HepG2 (cell line): ENCODE measurements around the gene MSMP. TPM values are rescaled to one million over a fixed set of nuclear protein-coding genes. Genes with fewer than 3 reads are reported as not detected.

Source experiments
- ATAC-seq: fragments of 200-7000 bp; cut with Tn5 transposase; 3 replicates; pipeline ENCODE4 v1.9.1; 2020; ENCODE audit warnings: mild to moderate bottlenecking, moderate library complexity
- BruUV-seq: library from RNA; stranded (reverse); fragments of 400-500 nt; replicated peaks from 2 replicates; lab custom pipeline; 2021; lab: Mats Ljungman, UMichigan
- CTCF ChIA-PET: fragments of 300-600 bp; formaldehyde crosslinking; extraction: SDS; loops from one replicate; lab custom pipeline; 2021; ENCODE audit warnings: low total read pairs, inconsistent platforms, low intra/inter-chr PET ratio; lab: Yijun Ruan, JAX
- POLR2A ChIA-PET: fragments of 350-600 bp; sonication (Branson Sonifier 250); formaldehyde crosslinking; loops from one replicate; lab custom pipeline; 2020; ENCODE audit warnings: antibody characterized with exemption, inconsistent platforms; lab: Yijun Ruan, JAX
- DNase-seq: peaks from one replicate; pipeline ENCODE4 v3.0.0-alpha.2; 2015; ENCODE audit warnings: low spot score
- FAIRE-seq: peaks from 3 replicates; lab custom pipeline; 2011; peaks lifted over from hg19 to GRCh38; lab: Jason Lieb, UNC
- H2AFZ ChIP-seq: one replicate; pipeline ENCODE4 v1.6.1; 2011; ENCODE audit warnings: low read length, inconsistent platforms
- H3K27ac ChIP-seq: fragments of 300-600 bp; 3 replicates; pipeline ENCODE4 v1.8.0; 2011; ENCODE audit warnings: mixed run types, mild to moderate bottlenecking, mixed read lengths, low read length, inconsistent platforms; ENCODE audit not compliant: insufficient read depth; ENCODE audit errors: extremely low read length
- H3K27me3 ChIP-seq, 2 experiments: fragments of 200-600 bp in 1 of 2; 2 replicates in 1 of 2; 3 replicates in 1 of 2; pipeline versions ENCODE4 v1.6.0 to v1.8.0; 2011; ENCODE audit warnings: low read length in 2 of 2, mild to moderate bottlenecking in 2 of 2, moderate library complexity in 2 of 2, inconsistent platforms in 1 of 2; ENCODE audit not compliant: insufficient read depth in 2 of 2, control insufficient read depth in 1 of 2
- H3K36me3 ChIP-seq, 2 experiments: fragments of 200-600 bp in 1 of 2; replicated peaks in 1 of 2; 2 replicates in 1 of 2; 3 replicates in 1 of 2; pipeline versions ENCODE4 v1.5.1 to v1.8.0; 2011; ENCODE audit warnings: low read length in 2 of 2, inconsistent platforms in 1 of 2; ENCODE audit not compliant: insufficient read depth in 2 of 2, control insufficient read depth in 1 of 2
- H3K4me1 ChIP-seq: 2 replicates; pipeline ENCODE4 v1.5.1; 2012; ENCODE audit warnings: low read length, inconsistent platforms; ENCODE audit not compliant: insufficient read depth
- H3K4me2 ChIP-seq: 2 replicates; pipeline ENCODE4 v1.6.0; 2011; ENCODE audit warnings: low read depth, low read length, inconsistent platforms
- H3K4me3 ChIP-seq, 3 experiments: fragments of 200-600 bp in 1 of 3; sonication (generic), shearing (Covaris generic) in 1 of 3; replicated peaks in 1 of 3; 2 replicates each; pipeline ENCODE4 v1.5.1; 2011 to 2016; ENCODE audit warnings: low read length in 3 of 3, inconsistent platforms in 2 of 3, low read depth in 2 of 3, mild to moderate bottlenecking in 2 of 3, control low read depth in 1 of 3, mixed read lengths in 1 of 3; ENCODE audit not compliant: insufficient read depth in 1 of 3
- H3K79me2 ChIP-seq: one replicate; pipeline ENCODE4 v1.6.1; 2011; ENCODE audit warnings: low read length, inconsistent platforms; ENCODE audit not compliant: insufficient read depth
- H3K9ac ChIP-seq: 2 replicates; pipeline ENCODE4 v1.6.0; 2011; ENCODE audit warnings: mild to moderate bottlenecking, low read depth, low read length, inconsistent platforms; ENCODE audit not compliant: insufficient read depth
- H3K9me3 ChIP-seq: 2 replicates; pipeline ENCODE4 v1.5.1; 2012; ENCODE audit warnings: mild to moderate bottlenecking, low read length
- H4K20me1 ChIP-seq: 2 replicates; pipeline ENCODE4 v1.6.0; 2011; ENCODE audit warnings: inconsistent platforms, mild to moderate bottlenecking, low read length, moderate library complexity; ENCODE audit not compliant: insufficient read depth
- CEBPB ChIP-seq: IDR thresholded peaks from 2 replicates; pipeline ENCODE4 v1.6.1; 2011; ENCODE audit warnings: low read depth, low read length, improper control_type of control experiment, borderline replicate concordance
- CEBPG ChIP-seq: IDR thresholded peaks from 2 replicates; pipeline ENCODE4 v1.6.1; 2016
- FOSL2 ChIP-seq: sonication (generic); formaldehyde crosslinking; IDR thresholded peaks from 2 replicates; pipeline ENCODE4 v1.4.0; 2020; ENCODE audit warnings: missing genetic modification reagents
- HOXD1 ChIP-seq: sonication (generic); formaldehyde crosslinking; IDR thresholded peaks from 2 replicates; pipeline ENCODE4 v1.5.0; 2020; ENCODE audit warnings: missing genetic modification reagents
- MXI1 ChIP-seq: IDR thresholded peaks from 3 replicates; pipeline ENCODE4 v1.6.1; 2012; ENCODE audit warnings: low read depth, low read length, inconsistent platforms, borderline replicate concordance
- REPIN1 ChIP-seq: sonication (generic); formaldehyde crosslinking; IDR thresholded peaks from 2 replicates; pipeline ENCODE4 v1.8.0; 2022; ENCODE audit warnings: missing genetic modification reagents, low read depth, mild to moderate bottlenecking, borderline replicate concordance
- SAP130 ChIP-seq: IDR thresholded peaks from 2 replicates; pipeline ENCODE4 v1.6.1; 2016; ENCODE audit warnings: low read depth
- SOX5 ChIP-seq: IDR thresholded peaks from 2 replicates; pipeline ENCODE4 v1.6.1; 2016; ENCODE audit warnings: borderline replicate concordance
- TBX2 ChIP-seq: sonication (generic); formaldehyde crosslinking; IDR thresholded peaks from 2 replicates; pipeline ENCODE4 v1.5.0; 2020; ENCODE audit warnings: missing genetic modification reagents, mild to moderate bottlenecking, borderline replicate concordance
- TBX3 ChIP-seq: fragments of 450-650 bp; IDR thresholded peaks from 2 replicates; pipeline ENCODE4 v1.6.1; 2017; ENCODE audit warnings: antibody characterized with exemption, mild to moderate bottlenecking, inconsistent platforms, borderline replicate concordance
- ZFP36L2 ChIP-seq: sonication (generic); formaldehyde crosslinking; IDR thresholded peaks from 2 replicates; pipeline ENCODE4 v1.4.0; 2020; ENCODE audit warnings: missing genetic modification reagents
- ZNF34 ChIP-seq: sonication (generic); formaldehyde crosslinking; IDR thresholded peaks from 2 replicates; pipeline ENCODE4 v1.4.0; 2020; ENCODE audit warnings: mild to moderate bottlenecking, missing genetic modification reagents, borderline replicate concordance
- ZNF598 ChIP-seq: sonication (generic); formaldehyde crosslinking; IDR thresholded peaks from 2 replicates; pipeline ENCODE4 v1.5.1; 2020; ENCODE audit warnings: mild to moderate bottlenecking, missing genetic modification reagents, borderline replicate concordance
- WGBS: methylation state at CpG from one replicate; pipeline ENCODE4 v1.1.6; 2017; ENCODE audit warnings: low lambda C conversion rate; 5-methylcytosine and 5-hydroxymethylcytosine counted together
- in situ Hi-C: cut with HindIII; loops from 2 replicates; pipeline ENCODE4 v1.10.0; 2017; ENCODE audit warnings: low pct_unique_long_range_greater_than_20kb; ENCODE audit not compliant: extremely low pct_ligation_motif_present
- intact Hi-C: fragments of 100-400 bp; cut with micrococcal nuclease; formaldehyde crosslinking; loops from one replicate; pipeline ENCODE4 v1.10.0; 2022; ENCODE audit not compliant: unreplicated experiment
- polyA plus RNA-seq, 8 experiments: library from polyadenylated mRNA; depleted of rRNA in 3 of 8; stranded (reverse) in 7 of 8; unstranded in 1 of 8; fragments of >200 nt; fragmentation: Illumina TruSeq in 4 of 8; extraction: Trizol in 4 of 8; gene quantifications; 2 replicates each; pipeline versions ENCODE4 v1.2.1 to v1.2.3, GENCODE V29; 2011 to 2016; ENCODE audit warnings: low read depth in 4 of 8, missing spikeins in 1 of 8, mixed read lengths in 1 of 8; ENCODE audit not compliant: insufficient read depth in 1 of 8
- total RNA-seq, 5 experiments: library from RNA; depleted of rRNA; stranded (reverse); fragments of >200 nt; fragmentation: Illumina TruSeq; extraction: Trizol; gene quantifications; 2 replicates each; pipeline ENCODE4 v1.2.3, GENCODE V29; 2016; ENCODE audit warnings: low read depth in 1 of 5
- TF ChIP-seq, protein P1 (sequence below): sonication (generic); formaldehyde crosslinking; conservative IDR thresholded peaks from 2 replicates; pipeline ENCODE4 v1.4.0; 2020; ENCODE audit warnings: missing genetic modification reagents
- TF ChIP-seq, protein P2 (sequence below): IDR thresholded peaks from 2 replicates; pipeline ENCODE4 v1.6.1; 2012; ENCODE audit warnings: low read depth, low read length, improper control_type of control experiment
- TF ChIP-seq, protein P3 (sequence below): sonication (generic); formaldehyde crosslinking; IDR thresholded peaks from 2 replicates; pipeline ENCODE4 v1.5.1; 2020; ENCODE audit warnings: missing genetic modification reagents, mild to moderate bottlenecking, borderline replicate concordance
- TF ChIP-seq, protein P4 (sequence below): sonication (generic); formaldehyde crosslinking; IDR thresholded peaks from 2 replicates; pipeline ENCODE4 v1.5.0; 2020; ENCODE audit warnings: missing genetic modification reagents, mild to moderate bottlenecking, borderline replicate concordance

MSMP gene
- total and polyA plus RNA-seq, 2 of the 13 experiments (the other 11 are each of a cell fraction or from before 2014, with no cell fraction given) = 0.24 to 0.46 TPM

DNA sequence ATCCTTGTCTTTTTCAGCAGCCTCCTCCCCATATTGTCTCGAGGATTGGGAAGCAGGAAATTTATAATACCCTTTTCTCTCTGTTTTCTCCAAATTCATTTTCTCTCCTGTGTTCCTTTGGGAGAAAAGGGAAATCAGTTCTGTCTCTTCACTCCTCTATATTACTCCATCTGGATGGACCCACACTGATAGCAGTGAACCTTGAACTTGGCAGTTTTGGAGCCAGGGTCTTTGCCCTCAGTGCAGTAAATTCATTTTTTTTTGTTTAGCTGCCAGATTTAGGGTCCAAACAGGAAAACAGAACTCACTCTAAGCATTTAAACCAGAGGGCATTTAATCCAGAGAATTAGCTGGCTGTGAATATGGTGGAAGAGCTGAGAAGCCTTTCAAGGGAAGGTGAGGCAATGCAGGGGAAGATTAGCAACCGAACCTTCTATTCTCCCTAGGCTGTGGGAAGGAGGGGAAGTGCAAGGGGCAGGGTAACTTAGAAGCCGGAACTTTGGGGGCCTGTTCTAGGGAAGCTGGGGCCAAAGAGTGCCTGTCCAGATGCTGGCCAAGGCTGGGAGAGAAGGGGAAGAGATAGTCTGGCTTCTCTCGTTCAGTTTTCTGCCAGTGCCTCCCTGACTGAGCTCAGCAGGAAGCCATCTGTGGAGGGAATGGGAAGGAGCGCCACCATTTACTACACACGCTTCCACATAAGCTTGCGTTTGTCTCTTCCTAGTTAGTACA lies 21.0 kb upstream of the MSMP start (continued):
- TF ChIP-seq, protein P1, sequence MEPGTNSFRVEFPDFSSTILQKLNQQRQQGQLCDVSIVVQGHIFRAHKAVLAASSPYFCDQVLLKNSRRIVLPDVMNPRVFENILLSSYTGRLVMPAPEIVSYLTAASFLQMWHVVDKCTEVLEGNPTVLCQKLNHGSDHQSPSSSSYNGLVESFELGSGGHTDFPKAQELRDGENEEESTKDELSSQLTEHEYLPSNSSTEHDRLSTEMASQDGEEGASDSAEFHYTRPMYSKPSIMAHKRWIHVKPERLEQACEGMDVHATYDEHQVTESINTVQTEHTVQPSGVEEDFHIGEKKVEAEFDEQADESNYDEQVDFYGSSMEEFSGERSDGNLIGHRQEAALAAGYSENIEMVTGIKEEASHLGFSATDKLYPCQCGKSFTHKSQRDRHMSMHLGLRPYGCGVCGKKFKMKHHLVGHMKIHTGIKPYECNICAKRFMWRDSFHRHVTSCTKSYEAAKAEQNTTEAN (CRISPR knock-in tag) = no peak

DNA sequence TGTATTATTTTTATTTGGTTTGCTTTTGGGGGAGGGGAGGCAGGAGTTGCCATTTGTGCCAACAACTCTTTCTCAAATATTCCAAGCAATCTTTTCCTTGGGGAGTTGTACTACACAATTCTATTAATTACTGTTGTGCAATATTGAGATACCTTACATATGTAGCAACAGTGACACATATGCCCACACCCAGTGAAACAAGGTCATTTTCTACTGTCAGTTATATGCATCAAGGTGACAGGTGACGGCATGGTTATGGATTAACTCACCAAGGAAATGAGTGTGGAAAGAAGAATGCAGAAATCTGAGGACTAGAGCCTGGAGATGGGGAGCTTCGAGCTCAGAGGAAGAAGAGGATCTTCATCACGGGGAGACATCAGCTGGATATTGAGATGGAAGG lies 17.9 kb upstream of the MSMP start:
- Histone ChIP-seq H3K9me3 (no peaks in the 10 kb centered on the region), H3K27me3 (no peaks in the 10 kb centered on the region), H3K27ac (peak overlapping the region; percentile 21), H3K4me3 (no peak overlapping the region), H3K9ac (no peak overlapping the region), H2AFZ (no peak overlapping the region), H3K36me3 (no peaks in the 10 kb centered on the region), H3K4me1 (peaks cover 50% of the 10 kb centered on the region), H4K20me1 (no peaks in the 10 kb centered on the region), H3K4me2 (peak overlapping the region; percentile 32; the same call in 1 of the 2 replicates), H3K79me2 (peaks cover 7% of the 10 kb centered on the region)
- DNase-seq (peak; percentile 59), FAIRE-seq (no peak), ATAC-seq (peak; percentile 66; the same call in 2 of the 3 replicates)
- in situ Hi-C loops = no loop called here
- no TSS peak for BruUV-seq
- POLR2A ChIA-PET = interaction anchor here (0.7 to 2.3 kb wide), 5 partner anchors 13 to 42 kb away, joined by 3 to 7 read pairs (median 3); partner anchors contain the start of genes CREB3, GBA2, HINT2 and RGP1
- CTCF ChIA-PET = no interaction called here
- 67% methylated on average over 3 of the region's 3 CpGs for WGBS
- intact Hi-C loops = no loop called here
- TF ChIP-seq SOX5 (CRISPR knock-in tag) (no peak), CEBPB (peak; percentile 93), SAP130 (CRISPR knock-in tag) (peak; percentile 80), ZNF598 (CRISPR knock-in tag) (no peak), REPIN1 (CRISPR knock-in tag) (no peak), MXI1 (peak; percentile 88; the same call in 1 of the 3 replicates), TBX2 (peak; percentile 35; the same call in 1 of the 2 replicates), HOXD1 (no peak), FOSL2 (CRISPR knock-in tag) (peak; percentile 56), ZFP36L2 (CRISPR knock-in tag) (no peak), ZNF34 (CRISPR knock-in tag) (no peak), TBX3 (0 out of 2 replicates have a peak, but pooled peaks have one; percentile 50), CEBPG (CRISPR knock-in tag) (peak; percentile 80)
- TF ChIP-seq, protein P2, sequence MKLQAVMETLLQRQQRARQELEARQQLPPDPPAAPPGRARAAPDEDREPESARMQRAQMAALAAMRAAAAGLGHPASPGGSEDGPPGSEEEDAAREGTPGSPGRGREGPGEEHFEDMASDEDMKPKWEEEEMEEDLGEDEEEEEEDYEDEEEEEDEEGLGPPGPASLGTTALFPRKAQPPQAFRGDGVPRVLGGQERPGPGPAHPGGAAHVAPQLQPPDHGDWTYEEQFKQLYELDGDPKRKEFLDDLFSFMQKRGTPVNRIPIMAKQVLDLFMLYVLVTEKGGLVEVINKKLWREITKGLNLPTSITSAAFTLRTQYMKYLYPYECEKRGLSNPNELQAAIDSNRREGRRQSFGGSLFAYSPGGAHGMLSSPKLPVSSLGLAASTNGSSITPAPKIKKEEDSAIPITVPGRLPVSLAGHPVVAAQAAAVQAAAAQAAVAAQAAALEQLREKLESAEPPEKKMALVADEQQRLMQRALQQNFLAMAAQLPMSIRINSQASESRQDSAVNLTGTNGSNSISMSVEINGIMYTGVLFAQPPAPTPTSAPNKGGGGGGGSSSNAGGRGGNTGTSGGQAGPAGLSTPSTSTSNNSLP = peak; percentile 77
- TF ChIP-seq, protein P3, sequence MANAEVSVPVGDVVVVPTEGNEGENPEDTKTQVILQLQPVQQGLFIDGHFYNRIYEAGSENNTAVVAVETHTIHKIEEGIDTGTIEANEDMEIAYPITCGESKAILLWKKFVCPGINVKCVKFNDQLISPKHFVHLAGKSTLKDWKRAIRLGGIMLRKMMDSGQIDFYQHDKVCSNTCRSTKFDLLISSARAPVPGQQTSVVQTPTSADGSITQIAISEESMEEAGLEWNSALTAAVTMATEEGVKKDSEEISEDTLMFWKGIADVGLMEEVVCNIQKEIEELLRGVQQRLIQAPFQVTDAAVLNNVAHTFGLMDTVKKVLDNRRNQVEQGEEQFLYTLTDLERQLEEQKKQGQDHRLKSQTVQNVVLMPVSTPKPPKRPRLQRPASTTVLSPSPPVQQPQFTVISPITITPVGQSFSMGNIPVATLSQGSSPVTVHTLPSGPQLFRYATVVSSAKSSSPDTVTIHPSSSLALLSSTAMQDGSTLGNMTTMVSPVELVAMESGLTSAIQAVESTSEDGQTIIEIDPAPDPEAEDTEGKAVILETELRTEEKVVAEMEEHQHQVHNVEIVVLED (CRISPR knock-in tag) = no peak
- TF ChIP-seq, protein P4, sequence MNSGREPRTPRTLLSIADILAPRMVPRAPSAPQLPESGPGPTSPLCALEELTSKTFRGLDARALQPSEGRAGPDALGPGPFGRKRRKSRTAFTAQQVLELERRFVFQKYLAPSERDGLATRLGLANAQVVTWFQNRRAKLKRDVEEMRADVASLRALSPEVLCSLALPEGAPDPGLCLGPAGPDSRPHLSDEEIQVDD (CRISPR knock-in tag) = no peak
